A549 (cell line): ENCODE measurements around the gene MLXIP.
A peak's percentile ranks its signal among the peaks of the same experiment; 100 is the strongest.

Experiments
- CEBPB ChIP-seq, 2 experiments: fragments of >200 bp in 1 of 2; sonication (Bioruptor Twin) in 1 of 2; formaldehyde crosslinking in 1 of 2; IDR thresholded peaks; 2 replicates each; pipeline ENCODE4 v1.6.1; 2012 to 2016
- JUN ChIP-seq, 2 experiments: fragments of >200 bp; sonication (Bioruptor Twin); formaldehyde crosslinking; IDR thresholded peaks; 2 replicates in 1 of 2; 3 replicates in 1 of 2; pipeline ENCODE4 v1.6.1; 2016 to 2017
- POLR2AphosphoS2 ChIP-seq: conservative IDR thresholded peaks from 2 replicates; pipeline ENCODE4 v1.6.1; 2012; ENCODE audit warnings: low read length, improper control_type of control experiment, inconsistent platforms
- RFX5 ChIP-seq: fragments of 450-650 bp; IDR thresholded peaks from 2 replicates; pipeline ENCODE4 v1.7.1; 2014; ENCODE audit warnings: antibody characterized with exemption, mild to moderate bottlenecking, moderate library complexity
- TF ChIP-seq, protein P1 (sequence below): fragments of >200 bp; sonication (Bioruptor Twin); formaldehyde crosslinking; IDR thresholded peaks from 3 replicates; pipeline ENCODE4 v1.5.1; 2016
- TF ChIP-seq, protein P2 (sequence below): IDR thresholded peaks from 2 replicates; pipeline ENCODE4 v1.6.1; 2012

DNA sequence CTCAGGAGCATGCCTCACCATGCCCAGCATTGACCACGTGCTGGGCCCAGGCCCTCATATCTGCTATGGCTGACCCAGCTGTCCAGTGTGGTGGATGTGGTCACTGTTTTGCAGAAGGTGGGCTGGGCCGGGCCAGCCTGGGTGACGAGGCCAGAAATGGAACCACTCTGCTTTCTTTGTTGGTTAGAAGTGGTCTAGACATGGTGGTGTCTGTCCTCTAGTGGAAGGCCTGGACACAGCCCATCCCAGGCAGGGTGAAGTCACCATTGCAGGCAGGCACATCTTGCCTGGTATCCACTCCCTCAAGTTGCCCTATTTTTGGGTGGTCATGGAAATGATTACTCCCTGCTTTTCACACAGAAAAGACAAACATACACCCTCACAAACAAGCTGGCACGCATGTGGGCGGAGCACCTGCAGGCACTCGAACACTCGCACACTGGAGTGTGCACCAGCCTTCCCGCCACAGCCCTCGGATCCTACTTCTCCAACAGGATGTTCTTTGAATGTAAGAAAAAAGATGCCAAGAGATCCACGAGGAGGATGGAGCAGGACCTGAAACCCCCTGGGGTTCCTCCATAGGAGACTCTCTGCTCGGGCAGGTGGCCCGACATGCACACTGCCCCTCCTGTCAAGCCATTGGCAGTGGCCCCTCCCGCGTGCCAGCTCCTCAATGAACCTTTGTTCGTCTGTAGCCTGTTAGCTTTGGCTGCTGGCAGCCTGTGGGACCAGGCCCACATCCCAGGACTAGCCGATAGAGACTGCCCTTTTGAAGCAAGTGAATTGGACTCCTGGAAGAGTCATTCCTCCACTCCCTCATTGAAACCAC lies 38.4 kb downstream of the MLXIP start:
- TF ChIP-seq, protein P1, sequence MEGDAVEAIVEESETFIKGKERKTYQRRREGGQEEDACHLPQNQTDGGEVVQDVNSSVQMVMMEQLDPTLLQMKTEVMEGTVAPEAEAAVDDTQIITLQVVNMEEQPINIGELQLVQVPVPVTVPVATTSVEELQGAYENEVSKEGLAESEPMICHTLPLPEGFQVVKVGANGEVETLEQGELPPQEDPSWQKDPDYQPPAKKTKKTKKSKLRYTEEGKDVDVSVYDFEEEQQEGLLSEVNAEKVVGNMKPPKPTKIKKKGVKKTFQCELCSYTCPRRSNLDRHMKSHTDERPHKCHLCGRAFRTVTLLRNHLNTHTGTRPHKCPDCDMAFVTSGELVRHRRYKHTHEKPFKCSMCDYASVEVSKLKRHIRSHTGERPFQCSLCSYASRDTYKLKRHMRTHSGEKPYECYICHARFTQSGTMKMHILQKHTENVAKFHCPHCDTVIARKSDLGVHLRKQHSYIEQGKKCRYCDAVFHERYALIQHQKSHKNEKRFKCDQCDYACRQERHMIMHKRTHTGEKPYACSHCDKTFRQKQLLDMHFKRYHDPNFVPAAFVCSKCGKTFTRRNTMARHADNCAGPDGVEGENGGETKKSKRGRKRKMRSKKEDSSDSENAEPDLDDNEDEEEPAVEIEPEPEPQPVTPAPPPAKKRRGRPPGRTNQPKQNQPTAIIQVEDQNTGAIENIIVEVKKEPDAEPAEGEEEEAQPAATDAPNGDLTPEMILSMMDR = 0 out of 3 replicates have a peak, but pooled peaks have one; percentile 7
- TF ChIP-seq CEBPB (IDR thresholded peaks at IDR 0.05) (no peak), JUN (IDR thresholded peaks at IDR 0.05) (no peak), RFX5 (no peak), POLR2AphosphoS2 (no peak)
- TF ChIP-seq, protein P2, sequence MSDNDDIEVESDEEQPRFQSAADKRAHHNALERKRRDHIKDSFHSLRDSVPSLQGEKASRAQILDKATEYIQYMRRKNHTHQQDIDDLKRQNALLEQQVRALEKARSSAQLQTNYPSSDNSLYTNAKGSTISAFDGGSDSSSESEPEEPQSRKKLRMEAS = no peak
